Measurements from ENCODE around the gene TLN1. TPM values are rescaled to one million over a fixed set of nuclear protein-coding genes. Genes with fewer than 3 reads are reported as not detected.
A peak's percentile ranks its signal among the peaks of the same experiment; 100 is the strongest.

The TLN1 gene
- total RNA-seq, 2 donors from 2014 or later: 117 to 123 TPM

DNA sequence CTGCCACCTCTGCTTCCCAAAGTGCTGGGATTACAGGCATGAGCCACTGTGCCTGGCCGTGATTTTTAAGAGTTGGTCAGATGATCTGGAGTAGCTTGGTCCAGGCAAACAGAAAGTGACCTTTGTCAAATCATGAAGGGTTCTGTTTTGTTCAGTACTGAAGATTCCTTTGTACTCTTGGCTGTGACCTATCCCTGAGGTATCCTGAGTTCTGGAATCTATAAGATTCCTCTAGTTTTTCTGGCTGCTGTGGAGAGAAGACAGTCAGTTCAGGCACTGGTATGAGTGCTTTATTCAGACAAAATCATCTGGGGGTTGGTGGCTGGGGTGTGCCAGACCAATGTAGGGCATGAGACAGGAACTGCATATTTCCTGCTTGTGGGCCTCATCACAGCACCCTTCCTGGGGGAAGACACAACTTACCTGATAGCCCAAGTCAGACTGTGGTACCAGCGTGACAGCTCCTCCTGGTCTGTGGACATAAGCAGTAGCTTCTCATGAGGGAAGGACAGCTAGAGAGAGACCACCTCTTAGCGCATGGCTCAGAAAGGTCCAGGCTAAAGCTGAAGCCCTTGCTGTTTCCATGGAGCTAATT is 70.1 kb downstream of the TLN1 start:
- Histone ChIP-seq H3K4me3 (ENCODE audit: low read length) (no peak overlapping the region), H3K27ac (ENCODE audit: low read depth, low read length) (no peak overlapping the region), H3K9me3 (ENCODE audit: control insufficient read depth, low read length) (no peaks in the 10 kb centered on the region), H3K36me3 (ENCODE audit: control insufficient read depth, insufficient read depth, low read length) (peaks cover 26% of the 10 kb centered on the region), H3K9ac (ENCODE audit: extremely low read depth, low read length, poor library complexity, severe bottlenecking) (no peak overlapping the region), H3K27me3 (ENCODE audit: control insufficient read depth, insufficient read depth, low read length, poor library complexity, severe bottlenecking) (no peaks in the 10 kb centered on the region), H3K4me1 (ENCODE audit: control insufficient read depth, insufficient read depth, low read length) (peaks cover 5% of the 10 kb centered on the region)
- Mint-ChIP-seq H3K4me3 (no peak overlapping the region), H3K4me1 (peaks cover 18% of the 10 kb centered on the region), H3K36me3 (ENCODE audit: low read depth) (peaks cover 27% of the 10 kb centered on the region), H3K27ac (peak overlapping the region; percentile 58), H3K27me3 (ENCODE audit: insufficient read depth) (peaks cover 6% of the 10 kb centered on the region), H3K9me3 (no peaks in the 10 kb centered on the region)
- WGBS, 2 experiments (ENCODE audit: insufficient coverage in 1 of 2, insufficient read length in 1 of 2): 89 to 93% methylated on average over 3 of the region's 3 CpGs
- TF ChIP-seq, protein P1, sequence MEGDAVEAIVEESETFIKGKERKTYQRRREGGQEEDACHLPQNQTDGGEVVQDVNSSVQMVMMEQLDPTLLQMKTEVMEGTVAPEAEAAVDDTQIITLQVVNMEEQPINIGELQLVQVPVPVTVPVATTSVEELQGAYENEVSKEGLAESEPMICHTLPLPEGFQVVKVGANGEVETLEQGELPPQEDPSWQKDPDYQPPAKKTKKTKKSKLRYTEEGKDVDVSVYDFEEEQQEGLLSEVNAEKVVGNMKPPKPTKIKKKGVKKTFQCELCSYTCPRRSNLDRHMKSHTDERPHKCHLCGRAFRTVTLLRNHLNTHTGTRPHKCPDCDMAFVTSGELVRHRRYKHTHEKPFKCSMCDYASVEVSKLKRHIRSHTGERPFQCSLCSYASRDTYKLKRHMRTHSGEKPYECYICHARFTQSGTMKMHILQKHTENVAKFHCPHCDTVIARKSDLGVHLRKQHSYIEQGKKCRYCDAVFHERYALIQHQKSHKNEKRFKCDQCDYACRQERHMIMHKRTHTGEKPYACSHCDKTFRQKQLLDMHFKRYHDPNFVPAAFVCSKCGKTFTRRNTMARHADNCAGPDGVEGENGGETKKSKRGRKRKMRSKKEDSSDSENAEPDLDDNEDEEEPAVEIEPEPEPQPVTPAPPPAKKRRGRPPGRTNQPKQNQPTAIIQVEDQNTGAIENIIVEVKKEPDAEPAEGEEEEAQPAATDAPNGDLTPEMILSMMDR (conservative IDR thresholded peaks at IDR 0.05): no peak
- DNase-seq: no peak

DNA sequence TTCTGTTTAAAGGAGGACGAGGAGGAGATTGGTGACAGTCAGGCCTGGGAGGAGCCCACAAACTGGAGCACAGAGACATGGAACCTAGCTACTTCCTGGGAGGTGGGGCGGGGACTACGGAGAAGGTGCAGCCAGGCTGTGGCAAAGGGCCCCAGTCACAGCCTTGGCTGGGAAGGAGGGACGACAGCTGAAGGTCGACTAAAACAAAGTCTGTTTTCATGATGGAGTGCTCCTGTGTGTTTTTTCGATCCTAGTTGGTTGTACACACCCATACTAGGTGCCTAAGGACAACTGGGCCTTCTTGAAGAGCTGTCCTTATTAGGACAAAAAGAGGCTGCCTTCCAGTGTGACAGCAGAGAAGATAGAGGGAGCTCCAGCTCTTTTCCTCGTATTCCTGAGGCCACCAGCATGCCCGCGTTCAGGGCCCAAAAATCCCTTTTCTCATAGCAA is 71.0 kb downstream of the TLN1 start:
- H3K9ac ChIP-seq (ENCODE audit: extremely low read depth, low read length, poor library complexity, severe bottlenecking): no peak overlapping the region
- H3K4me3 ChIP-seq (ENCODE audit: low read length): no peak overlapping the region
- no peak overlapping the region for H3K27ac ChIP-seq (ENCODE audit: low read depth, low read length)
- peaks cover 26% of the 10 kb centered on the region for H3K36me3 ChIP-seq (ENCODE audit: control insufficient read depth, insufficient read depth, low read length)
- H3K27me3 ChIP-seq (ENCODE audit: control insufficient read depth, insufficient read depth, low read length, poor library complexity, severe bottlenecking): no peaks in the 10 kb centered on the region
- no peaks in the 10 kb centered on the region for H3K9me3 ChIP-seq (ENCODE audit: control insufficient read depth, low read length)
- peaks cover 5% of the 10 kb centered on the region for H3K4me1 ChIP-seq (ENCODE audit: control insufficient read depth, insufficient read depth, low read length)
- no peaks in the 10 kb centered on the region for H3K9me3 Mint-ChIP-seq
- TF ChIP-seq, protein P1 (conservative IDR thresholded peaks at IDR 0.05): peak; percentile 68
- H3K4me1 Mint-ChIP-seq: peaks cover 18% of the 10 kb centered on the region
- H3K4me3 Mint-ChIP-seq: no peak overlapping the region
- peaks cover 27% of the 10 kb centered on the region for H3K36me3 Mint-ChIP-seq (ENCODE audit: low read depth)
- peaks cover 9% of the 10 kb centered on the region for H3K27me3 Mint-ChIP-seq (ENCODE audit: insufficient read depth)
- WGBS, 2 experiments (ENCODE audit: insufficient coverage in 1 of 2, insufficient read length in 1 of 2): 72 to 74% methylated on average over 8 to 9 of the region's 9 CpGs
- peak overlapping the region; percentile 75 for H3K27ac Mint-ChIP-seq
- no peak for DNase-seq

DNA sequence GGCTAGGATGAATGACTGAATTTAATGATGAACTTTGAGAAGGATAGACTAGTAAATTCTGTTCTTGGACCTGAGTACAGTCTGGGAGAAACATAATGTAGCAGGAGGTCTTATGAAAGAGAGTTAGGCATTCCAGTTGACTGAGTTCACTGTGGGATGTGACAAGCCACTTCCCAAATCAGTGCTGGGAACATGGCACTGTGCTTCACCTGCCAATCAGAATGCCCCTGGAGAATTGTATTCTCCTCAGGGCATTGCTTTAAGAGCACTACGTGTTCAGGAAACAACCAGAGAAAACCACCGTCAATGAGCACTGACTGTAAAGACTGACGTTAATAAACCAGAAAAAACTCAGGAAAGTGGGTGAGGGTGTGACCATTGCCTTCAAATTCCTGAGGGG is 72.7 kb downstream of the TLN1 start:
- Mint-ChIP-seq H3K4me3 (peak overlapping the region; percentile 76), H3K9me3 (no peaks in the 10 kb centered on the region), H3K27ac (peak overlapping the region; percentile 73), H3K36me3 (ENCODE audit: low read depth) (peaks cover 27% of the 10 kb centered on the region), H3K4me1 (peaks cover 17% of the 10 kb centered on the region), H3K27me3 (ENCODE audit: insufficient read depth) (peaks cover 12% of the 10 kb centered on the region)
- TF ChIP-seq, protein P1 (conservative IDR thresholded peaks at IDR 0.05): no peak
- H3K27me3 ChIP-seq (ENCODE audit: control insufficient read depth, insufficient read depth, low read length, poor library complexity, severe bottlenecking): no peaks in the 10 kb centered on the region
- DNase-seq: no peak
- peaks cover 26% of the 10 kb centered on the region for H3K36me3 ChIP-seq (ENCODE audit: control insufficient read depth, insufficient read depth, low read length)
- 93 to 96% methylated on average over 2 to 3 of the region's 3 CpGs for WGBS, 2 experiments (ENCODE audit: insufficient coverage in 1 of 2, insufficient read length in 1 of 2)
- H3K27ac ChIP-seq (ENCODE audit: low read depth, low read length): no peak overlapping the region
- H3K4me3 ChIP-seq (ENCODE audit: low read length): peak overlapping the region; percentile 83
- H3K4me1 ChIP-seq (ENCODE audit: control insufficient read depth, insufficient read depth, low read length): peaks cover 4% of the 10 kb centered on the region
- H3K9ac ChIP-seq (ENCODE audit: extremely low read depth, low read length, poor library complexity, severe bottlenecking): peak overlapping the region; percentile 95
- no peaks in the 10 kb centered on the region for H3K9me3 ChIP-seq (ENCODE audit: control insufficient read depth, low read length)
